Measurements from ENCODE around the gene UBE2E2.
A peak's percentile ranks its signal among the peaks of the same experiment; 100 is the strongest.

UBE2E2 gene

DNA sequence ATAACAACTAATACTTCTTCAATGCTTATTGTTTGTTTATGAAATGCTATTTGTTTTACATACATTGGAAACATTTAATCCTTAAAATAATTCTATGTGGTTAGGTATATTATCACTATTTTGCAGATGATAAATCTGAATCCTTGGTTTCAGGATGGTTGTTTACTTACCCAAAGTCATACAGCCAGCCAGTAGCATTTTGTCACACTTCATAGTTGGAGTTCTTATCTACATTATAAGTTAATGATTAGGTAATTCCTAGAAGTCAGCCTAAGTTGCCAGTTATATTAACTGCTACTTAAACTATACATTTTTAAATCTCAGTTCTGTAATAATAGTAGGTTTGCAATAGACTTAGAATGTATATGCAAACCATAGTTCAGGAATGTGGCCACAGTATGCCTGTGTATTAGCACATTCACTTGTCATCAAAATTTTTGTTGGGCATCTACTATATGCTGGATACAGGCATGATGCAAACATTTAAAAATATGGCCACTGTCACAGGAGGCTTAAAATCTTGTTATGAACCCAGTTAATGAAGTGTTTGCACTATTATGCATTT lies 187.9 kb downstream of the UBE2E2 start:
- DNase-seq: no peak

DNA sequence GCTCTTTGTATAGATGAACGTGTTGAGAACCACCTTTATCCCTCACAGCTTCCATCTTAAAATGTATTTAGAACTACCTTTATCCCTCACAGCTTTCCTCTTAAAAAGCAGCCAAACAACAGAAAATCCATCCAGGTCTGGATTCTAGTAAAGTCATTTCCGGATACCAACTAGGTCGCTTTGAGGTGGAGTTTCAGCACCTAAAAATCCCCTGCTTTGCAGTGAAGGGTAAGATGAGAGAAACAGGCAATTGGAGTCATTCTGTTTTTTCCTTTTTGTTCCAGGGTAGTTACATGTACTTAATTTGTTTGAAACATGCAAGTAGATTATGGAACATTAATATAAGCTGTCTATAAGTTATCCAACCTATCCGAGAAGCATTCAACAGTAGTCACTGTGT lies 192.0 kb downstream of the UBE2E2 start:
- no peak for DNase-seq

DNA sequence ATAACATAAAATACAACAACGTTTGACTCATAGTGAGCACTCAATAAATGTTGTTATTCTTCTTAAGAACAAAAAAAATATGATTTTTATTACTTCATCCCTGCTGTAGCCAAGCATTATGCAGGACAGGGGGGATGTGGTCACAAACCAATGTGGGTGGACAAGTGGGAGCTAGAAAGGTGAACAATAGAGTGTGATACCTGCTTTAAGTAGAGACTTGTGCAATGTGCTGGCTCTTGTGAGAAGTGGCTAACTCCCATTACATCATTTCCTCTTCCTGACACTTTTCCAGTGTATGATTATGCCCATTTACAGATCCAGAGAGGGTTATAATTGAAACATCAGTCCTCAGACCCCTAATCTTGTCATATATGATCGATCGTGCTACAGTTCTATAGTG lies 193.6 kb downstream of the UBE2E2 start:
- no peak for DNase-seq

DNA sequence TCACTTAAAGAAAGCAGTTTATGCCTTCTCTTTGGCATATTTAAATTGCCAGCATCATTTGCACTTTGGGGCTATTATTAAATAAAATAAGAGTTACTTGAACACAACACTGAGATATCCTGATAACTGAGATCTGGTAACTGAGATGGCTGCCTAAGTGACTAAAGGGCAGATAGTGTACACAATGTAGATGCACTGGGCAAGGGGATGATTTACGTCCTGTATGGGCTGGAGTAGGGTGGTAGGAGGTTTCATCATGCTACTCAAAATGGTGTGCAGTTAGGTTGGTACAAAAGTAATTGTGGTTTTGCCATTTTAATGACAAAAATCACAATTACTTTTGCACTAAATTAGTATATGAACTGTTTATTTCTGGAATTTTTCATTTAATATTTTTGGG lies 196.1 kb downstream of the UBE2E2 start:
- no peak for DNase-seq

DNA sequence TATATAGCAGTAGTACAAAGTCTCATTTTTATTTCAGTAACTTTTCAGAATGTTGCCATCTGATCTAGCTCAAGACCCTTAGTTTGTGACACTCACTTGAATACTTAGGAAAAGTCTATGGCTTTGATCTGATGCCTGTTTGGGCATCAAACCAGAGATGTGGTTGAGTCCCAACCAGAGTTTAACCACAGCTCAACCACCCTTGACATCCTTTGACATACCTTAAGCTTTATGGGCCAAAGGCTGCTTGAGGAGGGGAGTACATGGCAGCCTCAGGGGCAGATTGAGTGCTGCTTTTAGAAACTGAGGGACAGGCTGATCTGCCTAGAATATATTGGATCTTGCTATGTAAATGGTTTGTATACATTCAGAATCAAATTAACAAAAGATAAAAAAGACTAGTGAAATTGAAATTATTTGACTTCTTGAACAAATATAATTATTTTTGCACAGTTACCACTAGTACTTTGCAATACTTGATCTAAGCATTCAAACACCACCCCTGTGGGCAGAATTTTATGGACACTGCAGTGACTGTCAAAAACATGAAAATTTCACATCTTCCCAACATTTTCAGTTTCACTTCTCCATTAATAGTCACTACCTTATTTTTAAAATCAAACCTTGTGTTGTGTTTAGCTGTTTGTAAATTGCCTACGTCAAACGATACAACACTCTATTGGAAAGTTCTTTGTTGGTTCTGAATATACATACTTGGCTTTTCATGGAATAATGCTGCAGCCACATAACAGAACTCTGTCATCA lies 199.8 kb downstream of the UBE2E2 start:
- no peak for DNase-seq

DNA sequence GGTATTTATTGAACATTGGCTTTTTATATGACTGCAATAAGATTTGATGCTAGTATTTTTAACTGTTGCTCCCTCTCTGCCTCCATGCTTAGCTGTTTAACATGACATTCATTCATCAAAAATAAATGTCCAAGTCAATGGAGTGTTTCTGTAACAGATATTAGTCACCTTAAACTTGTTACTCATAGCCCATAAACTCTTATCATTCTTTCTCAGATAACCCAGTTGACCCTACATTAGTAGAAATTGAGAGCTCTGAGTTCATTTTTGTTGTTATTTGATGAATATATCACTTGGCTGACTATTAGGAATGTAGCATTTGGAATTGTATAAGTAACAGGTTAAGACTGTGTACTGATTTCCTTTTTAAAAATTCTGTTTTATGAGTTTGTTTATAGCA lies 201.1 kb downstream of the UBE2E2 start:
- no peak for DNase-seq

DNA sequence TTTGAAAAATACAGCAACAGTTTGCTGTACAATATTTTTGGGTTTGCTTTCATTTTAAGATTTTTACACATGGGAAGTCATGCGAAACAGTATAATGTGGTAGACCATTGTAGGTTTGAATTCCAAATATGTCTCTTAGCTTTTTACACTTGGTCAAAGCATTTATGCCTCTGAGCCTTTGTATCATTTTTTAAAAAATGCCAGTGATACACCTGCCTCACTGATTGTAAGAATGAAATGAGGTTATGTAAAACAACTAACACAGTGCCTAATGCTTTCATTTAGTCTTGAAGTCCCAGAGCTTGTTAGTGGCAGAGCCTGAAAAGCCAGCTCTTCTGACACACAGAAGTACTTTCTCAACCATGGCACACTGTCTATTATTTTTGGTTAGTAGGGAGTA lies 202.0 kb downstream of the UBE2E2 start:
- no peak for DNase-seq

DNA sequence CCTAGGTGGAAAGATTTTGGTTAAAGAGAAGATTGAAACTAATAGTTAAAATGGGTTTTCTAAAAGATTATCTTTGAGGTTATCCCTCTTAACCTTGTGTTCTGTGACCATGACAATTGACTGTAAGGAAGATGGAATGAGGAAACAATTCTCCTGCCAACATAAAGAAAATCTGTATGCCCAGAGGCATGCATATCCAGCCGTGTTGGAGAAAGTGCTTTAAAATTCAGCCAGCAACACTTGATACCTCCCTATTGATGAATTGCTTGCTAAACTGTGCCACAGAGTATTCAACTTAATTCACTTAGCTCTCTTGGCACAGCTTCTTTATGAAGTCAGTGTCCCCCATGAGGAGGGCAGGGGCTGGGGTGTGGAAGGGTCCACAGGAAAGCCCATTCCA lies 203.5 kb downstream of the UBE2E2 start:
- DNase-seq: no peak

DNA sequence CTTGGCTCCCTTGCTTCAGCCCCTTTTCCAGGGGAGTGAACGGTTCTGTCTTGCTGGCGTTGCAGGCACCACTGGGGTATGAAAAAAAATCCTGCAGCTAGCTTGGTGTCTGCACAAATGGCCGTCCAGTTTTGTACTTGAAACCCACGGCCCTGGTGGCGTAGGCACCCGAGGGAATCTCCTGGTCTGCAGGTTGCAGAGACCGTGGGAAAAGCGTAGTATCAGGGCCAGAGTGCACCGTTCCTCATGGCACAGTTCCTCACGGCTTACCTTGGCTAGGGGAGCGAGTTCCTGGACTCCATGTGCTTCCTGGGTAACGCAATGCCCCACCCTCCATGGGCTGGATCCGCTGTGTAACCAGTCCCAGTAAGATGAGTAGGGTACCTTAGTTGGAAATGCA lies 214.9 kb downstream of the UBE2E2 start:
- no peak for DNase-seq

DNA sequence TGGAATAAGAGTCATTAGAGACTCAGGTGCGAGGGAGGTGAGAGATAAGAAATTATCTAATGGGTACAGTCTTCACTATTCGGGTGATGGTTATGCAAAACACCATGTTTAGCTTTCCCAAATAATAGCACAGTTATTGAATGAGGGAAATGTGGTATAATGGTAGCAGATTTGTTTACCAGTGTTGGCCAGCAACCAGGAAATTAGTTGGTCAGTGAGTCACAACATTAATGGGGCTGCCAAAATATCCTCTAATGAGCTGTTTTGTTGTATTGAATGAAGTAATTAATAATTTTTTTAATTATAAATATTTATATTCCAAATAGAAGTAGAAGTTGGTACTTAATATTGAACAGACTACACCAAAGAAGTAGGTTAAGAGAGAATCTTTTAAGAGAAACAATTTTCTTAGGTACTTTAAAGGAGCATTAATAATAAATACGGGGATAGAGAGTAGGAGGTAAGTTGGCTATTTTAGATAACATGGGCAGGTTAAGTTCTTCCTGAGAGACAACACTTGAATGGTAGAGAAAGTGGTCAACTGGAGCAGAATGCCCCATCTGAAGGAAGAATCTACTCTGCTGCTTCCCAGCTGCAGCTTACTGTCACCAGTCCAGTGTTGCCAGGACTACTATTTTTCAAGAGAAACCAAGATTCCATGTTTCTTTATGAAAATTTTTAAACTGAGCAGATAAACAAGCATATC lies 218.8 kb downstream of the UBE2E2 start:
- DNase-seq: no peak

DNA sequence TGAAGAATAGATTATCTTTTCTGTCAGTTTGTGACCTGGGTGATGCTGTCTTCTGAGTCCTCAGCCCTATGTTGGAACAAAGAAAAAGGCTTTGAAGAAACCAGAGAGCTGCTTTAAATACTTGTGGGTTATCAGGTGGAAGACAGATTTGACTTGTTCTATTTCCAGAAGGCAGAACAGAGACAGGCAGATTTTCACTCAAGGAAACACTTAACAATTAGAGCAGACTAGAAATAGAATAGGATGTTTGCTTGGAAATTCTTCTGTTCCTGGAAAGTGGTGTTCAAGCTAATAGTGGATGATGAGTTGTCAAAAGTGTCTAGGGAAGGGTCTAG lies 219.4 kb downstream of the UBE2E2 start:
- no peak for DNase-seq

DNA sequence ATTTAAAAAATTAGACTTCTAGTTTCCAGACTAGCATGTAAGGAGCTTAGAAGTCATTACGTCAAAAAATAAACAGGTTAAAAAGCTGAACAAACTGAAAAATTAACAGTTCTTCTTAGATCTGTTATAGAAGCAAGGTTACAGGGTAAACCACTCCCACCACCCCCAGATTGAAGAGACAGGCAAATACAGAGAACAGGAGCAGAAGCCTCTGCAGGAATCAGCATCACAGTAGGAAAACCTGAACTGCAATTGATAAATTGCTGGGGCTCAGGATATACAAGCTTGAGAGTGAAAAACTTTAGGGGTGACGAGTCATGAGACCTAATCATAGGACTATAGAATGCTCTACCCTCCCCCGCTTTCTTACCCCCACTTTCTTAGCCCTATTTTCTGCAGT lies 222.3 kb downstream of the UBE2E2 start:
- DNase-seq: no peak

DNA sequence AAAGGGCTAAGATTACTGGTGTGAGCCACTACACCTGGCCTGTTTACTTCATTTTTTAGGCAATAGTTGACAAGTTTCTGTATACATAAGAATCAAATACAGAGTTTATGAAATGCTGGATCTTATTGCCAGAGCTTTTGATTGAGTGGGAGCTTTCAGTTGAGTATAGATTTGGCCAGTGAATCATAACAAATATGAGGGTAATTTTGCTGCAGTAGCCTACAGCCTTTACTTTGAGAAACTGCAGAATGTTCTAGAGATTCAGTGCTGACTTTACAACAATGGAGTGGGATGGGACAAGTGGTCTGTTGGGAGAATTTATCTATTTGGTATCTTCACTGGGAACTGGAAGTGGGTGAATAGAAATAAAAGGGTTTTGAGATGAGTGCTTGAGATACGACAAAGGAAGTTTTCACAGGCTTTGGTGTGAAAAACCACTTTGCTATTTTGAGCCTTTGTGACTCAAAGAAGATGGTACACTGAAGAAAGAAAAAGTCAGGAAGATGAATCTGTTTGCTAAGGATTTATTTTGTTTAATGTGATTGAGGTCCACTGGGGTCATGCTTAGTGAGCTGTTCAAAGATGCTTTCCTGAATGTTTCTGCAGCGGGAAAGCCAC lies 227.8 kb downstream of the UBE2E2 start:
- no peak for DNase-seq

DNA sequence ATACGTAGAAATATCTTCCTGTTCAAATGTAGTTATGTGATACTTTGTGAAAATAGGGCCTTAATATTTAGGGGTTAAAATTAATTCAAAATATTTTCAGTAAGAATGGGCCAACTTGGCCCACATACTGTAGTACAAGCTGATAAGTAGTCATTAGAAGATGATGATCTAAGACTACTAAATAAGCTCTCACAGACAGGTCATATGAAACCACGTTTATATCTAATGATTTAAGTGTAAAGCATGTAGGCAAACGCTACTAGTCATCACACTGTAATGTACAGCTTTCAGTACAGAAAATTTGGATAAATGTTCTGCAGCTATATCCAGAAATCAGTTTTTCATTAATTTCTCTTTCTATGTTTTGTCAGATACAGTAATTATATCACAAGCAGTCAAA lies 228.6 kb downstream of the UBE2E2 start:
- DNase-seq: no peak

DNA sequence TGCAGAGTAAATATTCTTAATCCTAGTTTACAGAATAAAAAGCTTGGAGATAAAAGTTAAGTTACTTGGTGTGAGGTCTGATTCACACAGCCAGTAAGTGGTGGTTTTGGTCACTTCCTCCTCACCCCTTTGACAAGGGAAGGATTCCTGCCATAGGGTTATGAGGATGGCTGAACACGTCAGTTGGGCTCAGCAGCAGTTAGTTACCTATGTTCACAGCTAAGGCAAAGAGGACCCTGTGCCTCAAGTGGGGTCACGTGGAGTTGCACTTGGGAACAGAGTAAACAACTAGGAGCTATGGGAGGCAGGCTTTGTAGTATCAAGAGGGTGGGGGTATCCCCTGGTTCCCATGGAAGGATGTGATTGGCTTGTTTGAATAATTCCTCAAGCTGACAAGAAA lies 232.2 kb downstream of the UBE2E2 start:
- DNase-seq: peak; percentile 26 to 50

DNA sequence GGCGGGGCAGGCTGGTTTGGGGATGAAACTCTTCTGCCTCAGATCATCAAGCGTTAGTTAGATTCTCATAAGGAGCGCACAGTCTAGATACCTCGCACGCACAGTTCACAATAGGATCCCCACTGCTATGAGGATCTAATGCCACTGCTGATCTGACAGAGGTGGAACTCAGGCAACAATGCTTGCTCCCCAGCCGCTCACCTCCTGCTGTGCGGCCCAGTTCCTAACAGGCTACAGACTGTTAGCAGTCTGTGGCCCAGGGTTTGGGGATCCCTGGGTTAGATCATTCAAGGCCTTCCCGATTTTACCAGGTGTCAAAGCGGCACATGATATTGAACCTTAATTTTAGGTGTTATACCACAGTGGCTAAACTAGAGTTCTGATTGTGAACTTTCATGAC lies 232.8 kb downstream of the UBE2E2 start:
- DNase-seq: no peak

DNA sequence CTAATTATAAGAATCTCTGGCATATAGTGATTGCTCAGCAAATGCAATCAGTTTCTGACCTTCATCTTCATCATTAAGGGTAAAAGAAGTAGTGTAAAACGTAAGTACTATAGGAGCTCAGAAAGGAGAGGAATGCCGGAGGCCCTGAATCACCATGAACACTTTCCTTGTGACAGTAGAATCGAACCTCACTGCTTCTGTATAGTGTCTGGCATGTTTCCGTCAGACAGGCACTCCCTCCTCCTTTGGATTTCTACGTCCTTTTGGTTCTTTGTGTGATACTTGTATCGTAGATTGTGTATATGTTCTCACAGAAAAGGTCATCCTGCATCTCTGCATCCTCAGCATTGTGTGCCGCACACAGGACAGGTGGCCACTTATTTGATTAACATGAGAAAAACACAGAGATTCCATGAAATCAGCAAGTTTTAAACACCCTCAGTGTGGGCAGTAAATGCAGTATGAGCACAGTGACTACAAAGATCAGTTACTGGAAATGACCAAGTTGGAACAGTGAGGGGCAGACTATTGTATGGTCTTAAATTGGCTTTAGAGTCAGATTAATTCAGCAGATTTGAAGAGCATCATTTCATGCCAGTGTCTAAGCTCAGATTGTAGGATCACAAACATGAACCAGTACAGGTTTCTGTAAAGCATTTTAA lies 234.5 kb downstream of the UBE2E2 start:
- DNase-seq: no peak

DNA sequence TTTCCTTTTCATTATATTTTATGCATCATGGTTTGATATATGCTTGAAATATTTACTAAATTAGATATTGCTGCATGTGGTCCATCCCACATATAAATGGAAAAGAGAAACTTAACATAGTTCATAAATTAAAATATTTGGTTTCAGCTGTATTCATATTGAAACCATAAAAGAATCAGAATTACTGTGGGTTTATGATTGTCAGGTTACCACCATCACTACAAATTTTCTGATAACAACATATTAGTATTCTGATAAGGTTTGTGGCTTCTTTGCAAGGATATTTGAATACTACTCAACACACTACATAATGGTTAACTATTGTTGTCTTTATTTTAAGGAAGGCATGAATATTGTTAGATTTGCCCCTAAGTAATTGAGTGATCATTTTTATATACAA lies 235.5 kb downstream of the UBE2E2 start:
- no peak for DNase-seq

DNA sequence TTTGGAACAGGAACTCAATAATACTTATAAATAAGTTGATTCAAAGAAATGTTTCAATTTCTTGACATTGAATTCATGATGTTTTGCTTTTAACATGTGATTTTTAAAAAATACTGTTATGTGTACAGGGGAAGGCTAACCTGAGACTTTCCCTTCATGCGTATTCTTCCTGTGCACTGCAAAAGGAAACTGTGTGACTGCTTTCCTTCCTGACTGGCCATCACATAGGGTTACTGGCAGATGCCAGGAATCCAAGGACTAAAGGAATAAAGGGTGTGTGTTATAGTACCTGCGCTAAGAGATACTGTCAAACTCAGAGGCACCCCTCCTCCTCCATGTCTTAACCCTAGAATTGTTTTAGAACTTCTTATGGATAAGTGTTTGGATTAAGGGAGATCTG lies 236.0 kb downstream of the UBE2E2 start:
- no peak for DNase-seq

DNA sequence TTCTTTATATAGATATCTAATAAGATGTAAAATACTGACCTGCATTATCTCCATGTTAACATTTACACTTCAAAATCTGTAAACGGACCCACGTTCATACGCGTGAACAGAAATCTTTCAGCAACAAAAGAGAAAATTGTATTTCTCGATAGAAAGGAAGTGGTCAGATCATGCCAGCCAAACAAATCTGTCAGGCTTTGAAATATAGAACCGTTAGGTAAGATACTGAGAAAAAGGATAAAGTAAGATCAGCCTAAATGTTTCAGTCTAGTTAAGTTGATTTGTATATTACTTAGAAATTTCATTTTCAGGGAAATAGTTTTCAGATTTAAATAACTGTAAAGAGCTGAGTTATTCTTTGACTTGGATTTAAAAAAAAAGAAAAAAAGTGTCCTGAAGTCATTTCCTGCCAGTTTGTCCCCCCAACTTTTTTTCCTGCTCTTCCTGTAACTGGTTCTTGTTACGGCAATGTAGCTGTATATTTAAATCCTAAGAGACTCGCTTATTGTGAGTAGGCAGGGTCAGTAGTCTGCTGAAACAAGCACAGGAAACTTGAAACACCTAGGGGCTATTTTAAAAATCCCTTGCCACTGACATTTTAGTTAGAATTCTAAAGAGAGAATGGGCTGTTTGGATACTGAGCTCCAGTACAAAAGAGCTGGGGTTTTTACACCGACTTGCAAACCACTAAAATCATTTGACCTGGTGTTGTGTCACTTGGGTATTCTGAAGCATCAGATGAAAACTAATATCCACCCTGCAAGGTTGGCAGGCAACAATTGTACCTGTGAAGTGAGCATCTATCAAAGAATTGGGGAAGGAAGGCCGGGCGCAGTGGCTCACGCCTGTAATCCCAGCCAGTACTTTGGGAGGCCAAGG lies 237.5 kb downstream of the UBE2E2 start:
- no peak for DNase-seq

DNA sequence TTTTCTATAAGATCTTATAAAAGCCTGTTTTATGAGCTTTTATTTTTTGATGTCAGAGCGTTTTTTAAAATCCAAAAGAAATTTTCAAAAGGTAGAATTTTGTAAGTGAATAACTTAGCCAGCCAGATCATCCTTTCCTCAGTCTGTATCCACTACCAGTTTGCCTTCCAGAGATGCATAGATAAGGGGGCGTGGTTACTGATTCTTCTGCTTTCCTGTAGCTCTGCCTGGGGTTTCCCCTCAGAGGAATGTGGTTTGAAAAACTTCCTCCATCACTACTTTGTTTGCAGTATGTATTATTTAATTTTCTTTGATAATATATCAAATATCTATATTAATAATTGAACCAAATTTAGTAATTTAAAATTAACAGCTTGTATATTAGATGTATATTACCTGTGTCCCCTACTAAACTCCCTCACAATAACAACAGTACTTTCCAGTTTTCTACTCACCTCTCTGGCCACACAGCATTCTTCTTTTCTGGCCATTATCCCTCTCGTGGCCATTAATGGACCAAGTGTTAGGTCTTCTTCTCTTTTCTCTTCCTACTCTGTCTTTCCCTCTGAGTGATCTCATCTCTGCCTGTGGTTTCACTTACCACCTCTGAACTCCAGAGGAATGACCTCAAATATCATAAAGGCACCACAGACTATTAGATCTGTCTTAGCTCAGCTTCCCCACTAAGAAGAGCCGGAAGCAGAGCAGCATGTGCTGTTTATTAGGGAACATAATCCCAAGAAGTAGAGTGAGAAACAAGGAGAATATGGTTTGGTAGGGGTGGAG lies 239.7 kb downstream of the UBE2E2 start:
- peak; percentile 82 to 87 for DNase-seq

DNA sequence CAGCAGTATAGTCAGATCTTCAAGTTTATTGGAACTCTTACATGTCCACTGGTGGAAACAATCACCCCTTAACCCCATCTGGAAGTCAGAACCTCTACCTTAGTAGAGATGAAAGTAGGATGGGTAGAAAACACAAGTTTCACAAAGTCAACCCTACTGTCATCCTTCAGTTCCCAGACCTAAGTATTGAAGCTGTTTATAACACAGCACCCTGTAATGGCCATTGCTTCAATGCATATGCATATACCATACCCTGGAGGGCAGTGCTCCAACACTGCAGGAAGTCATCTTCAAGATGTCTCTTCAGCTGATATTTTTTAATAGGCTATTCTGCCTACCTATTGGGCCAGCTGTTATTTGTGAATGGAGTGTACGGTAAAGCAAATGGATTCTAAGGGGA lies 241.3 kb downstream of the UBE2E2 start:
- no peak for DNase-seq
